K562 (cell line): ENCODE data around the gene MLX. TPM values are rescaled to one million over a fixed set of nuclear protein-coding genes. Genes with fewer than 3 reads are reported as not detected.
A peak's percentile ranks its signal among the peaks of the same experiment; 100 is the strongest.

Experiments
- ERF ChIP-seq: fragments of 450-650 bp; formaldehyde crosslinking; IDR thresholded peaks from 2 replicates; pipeline ENCODE4 v1.4.0; 2020; ENCODE audit warnings: mild to moderate bottlenecking, mixed read lengths
- FOXA3 ChIP-seq, 2 experiments: fragments of 450-650 bp in 1 of 2; sonication (generic) in 1 of 2; formaldehyde crosslinking; IDR thresholded peaks in 1 of 2; conservative IDR thresholded peaks in 1 of 2; 2 replicates each; pipeline versions ENCODE4 v1.4.0 to v1.8.0; 2020 to 2022; ENCODE audit warnings: mild to moderate bottlenecking in 2 of 2, missing genetic modification reagents in 1 of 2
- HDAC3 ChIP-seq: fragments of 450-650 bp; IDR thresholded peaks from 2 replicates; pipeline ENCODE4 v1.6.1; 2018; ENCODE audit warnings: borderline replicate concordance, mild to moderate bottlenecking, moderate library complexity; ENCODE audit not compliant: partially characterized antibody
- TEAD4 ChIP-seq, 2 experiments: sonication (generic) in 1 of 2; formaldehyde crosslinking in 1 of 2; IDR thresholded peaks; 2 replicates each; pipeline versions ENCODE4 v1.6.1 to v1.8.0; 2012 to 2022; ENCODE audit warnings: borderline replicate concordance in 1 of 2, inconsistent platforms in 1 of 2, low read length in 1 of 2, mild to moderate bottlenecking in 1 of 2, missing genetic modification reagents in 1 of 2
- ZFP30 ChIP-seq: fragments of 250-450 bp; sonication (Bioruptor Pico); IDR thresholded peaks from 2 replicates; pipeline ENCODE4 v1.8.0; 2022; ENCODE audit warnings: moderate library complexity, mild to moderate bottlenecking, inconsistent platforms, borderline replicate concordance
- ZNF133 ChIP-seq: fragments of 250-450 bp; sonication (Bioruptor Pico); IDR thresholded peaks from 2 replicates; pipeline ENCODE4 v1.4.0; 2020; ENCODE audit warnings: mild to moderate bottlenecking
- ZNF408 ChIP-seq: fragments of 250-450 bp; sonication (Bioruptor Pico); IDR thresholded peaks from 2 replicates; pipeline ENCODE4 v1.4.0; 2020; ENCODE audit warnings: low read depth, mild to moderate bottlenecking, moderate library complexity
- ZNF507 ChIP-seq: conservative IDR thresholded peaks from 2 replicates; pipeline ENCODE4 v1.6.1; 2017; ENCODE audit warnings: missing genetic modification characterization, missing compliant biosample characterization
- ZNF586 ChIP-seq: fragments of 450-650 bp; formaldehyde crosslinking; conservative IDR thresholded peaks from 2 replicates; pipeline ENCODE4 v1.4.0; 2020; ENCODE audit warnings: mild to moderate bottlenecking, moderate library complexity
- polyA plus RNA-seq, 8 experiments: library from polyadenylated mRNA; depleted of rRNA in 4 of 8; stranded (reverse) in 5 of 8; unstranded in 3 of 8; fragments of >200 nt; fragmentation: Nextera tagmentation in 2 of 8; fragmentation: Illumina TruSeq in 1 of 8; extraction: Ambion mirVana in 2 of 8; extraction: Trizol in 1 of 8; gene quantifications; 2 replicates each; pipeline versions ENCODE4 v1.2.1 to v1.2.3, GENCODE V29; 2011 to 2014; ENCODE audit warnings: inconsistent platforms in 1 of 8, missing spikeins in 1 of 8
- total RNA-seq, 7 experiments: library from RNA; depleted of rRNA in 6 of 7; stranded (reverse); fragments of >200 nt in 6 of 7; fragmentation: Illumina TruSeq in 2 of 7; extraction: Trizol in 2 of 7; gene quantifications; 2 replicates each; pipeline versions ENCODE4 v1.2.1 to v1.2.3, GENCODE V29; 2011 to 2021; ENCODE audit warnings: low replicate concordance in 1 of 7
- TF ChIP-seq, protein P1 (sequence below): fragments of 450-650 bp; IDR thresholded peaks from 2 replicates; pipeline ENCODE4 v1.6.1; 2018; ENCODE audit not compliant: partially characterized antibody
- TF ChIP-seq, protein P2 (sequence below): IDR thresholded peaks from 3 replicates; pipeline ENCODE4 v1.6.1; 2011; ENCODE audit warnings: borderline replicate concordance, mild to moderate bottlenecking, moderate library complexity; ENCODE audit not compliant: insufficient read length; ENCODE audit errors: extremely low read depth
- TF ChIP-seq, protein P3 (sequence below): fragments of 450-650 bp; formaldehyde crosslinking; IDR thresholded peaks from 2 replicates; pipeline ENCODE4 v1.4.0; 2020; ENCODE audit warnings: mild to moderate bottlenecking

Gene MLX
- total and polyA plus RNA-seq, 9 of the 15 experiments (the other 6 are each of a cell fraction or from before 2014, with no cell fraction given), result 42.9 to 100 (median 58.9) TPM

DNA sequence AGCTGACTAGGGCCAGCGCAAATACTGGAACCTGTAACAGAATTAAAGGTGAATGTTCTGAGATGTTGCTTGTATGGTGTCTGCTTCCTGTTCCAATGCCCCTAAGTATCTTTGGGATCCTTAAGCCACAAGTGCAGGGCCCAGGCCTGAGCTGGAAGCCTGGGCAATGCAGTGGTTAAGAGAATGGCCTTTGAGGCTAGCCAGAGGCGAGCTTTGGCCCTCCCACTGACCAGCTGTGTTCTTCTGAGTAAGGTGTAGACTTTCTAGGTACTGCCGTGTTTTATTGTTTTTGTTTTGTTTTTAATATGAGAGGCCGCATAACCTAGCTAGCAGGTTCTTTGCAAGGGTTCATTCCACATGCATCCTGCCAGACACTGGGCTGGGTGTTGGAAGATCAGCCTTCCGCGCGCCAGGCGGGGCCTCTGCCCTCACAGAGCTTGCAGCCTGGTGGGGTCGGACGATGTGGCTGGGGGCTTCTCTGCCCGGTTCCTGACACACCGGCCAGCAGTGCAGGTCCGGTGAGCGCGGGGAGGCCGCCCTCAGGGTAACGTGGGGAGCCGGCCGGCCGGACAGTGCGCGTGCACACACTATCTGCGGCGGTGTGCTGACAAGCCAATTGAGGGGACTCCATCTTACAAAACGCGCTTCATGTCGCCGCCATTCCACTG, 551 bp upstream of the MLX start (continued):
- no peak for TF ChIP-seq ZFP30 (CRISPR knock-in tag)
- TF ChIP-seq ZNF507 (tag), result no peak
- TF ChIP-seq ZNF133 (CRISPR knock-in tag), result no peak
- TF ChIP-seq, protein P1, sequence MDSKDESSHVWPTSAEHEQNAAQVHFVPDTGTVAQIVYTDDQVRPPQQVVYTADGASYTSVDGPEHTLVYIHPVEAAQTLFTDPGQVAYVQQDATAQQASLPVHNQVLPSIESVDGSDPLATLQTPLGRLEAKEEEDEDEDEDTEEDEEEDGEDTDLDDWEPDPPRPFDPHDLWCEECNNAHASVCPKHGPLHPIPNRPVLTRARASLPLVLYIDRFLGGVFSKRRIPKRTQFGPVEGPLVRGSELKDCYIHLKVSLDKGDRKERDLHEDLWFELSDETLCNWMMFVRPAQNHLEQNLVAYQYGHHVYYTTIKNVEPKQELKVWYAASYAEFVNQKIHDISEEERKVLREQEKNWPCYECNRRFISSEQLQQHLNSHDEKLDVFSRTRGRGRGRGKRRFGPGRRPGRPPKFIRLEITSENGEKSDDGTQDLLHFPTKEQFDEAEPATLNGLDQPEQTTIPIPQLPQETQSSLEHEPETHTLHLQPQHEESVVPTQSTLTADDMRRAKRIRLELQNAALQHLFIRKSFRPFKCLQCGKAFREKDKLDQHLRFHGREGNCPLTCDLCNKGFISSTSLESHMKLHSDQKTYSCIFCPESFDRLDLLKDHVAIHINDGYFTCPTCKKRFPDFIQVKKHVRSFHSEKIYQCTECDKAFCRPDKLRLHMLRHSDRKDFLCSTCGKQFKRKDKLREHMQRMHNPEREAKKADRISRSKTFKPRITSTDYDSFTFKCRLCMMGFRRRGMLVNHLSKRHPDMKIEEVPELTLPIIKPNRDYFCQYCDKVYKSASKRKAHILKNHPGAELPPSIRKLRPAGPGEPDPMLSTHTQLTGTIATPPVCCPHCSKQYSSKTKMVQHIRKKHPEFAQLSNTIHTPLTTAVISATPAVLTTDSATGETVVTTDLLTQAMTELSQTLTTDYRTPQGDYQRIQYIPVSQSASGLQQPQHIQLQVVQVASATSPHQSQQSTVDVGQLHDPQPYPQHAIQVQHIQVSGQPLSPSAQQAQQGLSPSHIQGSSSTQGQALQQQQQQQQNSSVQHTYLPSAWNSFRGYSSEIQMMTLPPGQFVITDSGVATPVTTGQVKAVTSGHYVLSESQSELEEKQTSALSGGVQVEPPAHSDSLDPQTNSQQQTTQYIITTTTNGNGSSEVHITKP, result no peak
- TF ChIP-seq HDAC3, result no peak
- TF ChIP-seq, protein P2, sequence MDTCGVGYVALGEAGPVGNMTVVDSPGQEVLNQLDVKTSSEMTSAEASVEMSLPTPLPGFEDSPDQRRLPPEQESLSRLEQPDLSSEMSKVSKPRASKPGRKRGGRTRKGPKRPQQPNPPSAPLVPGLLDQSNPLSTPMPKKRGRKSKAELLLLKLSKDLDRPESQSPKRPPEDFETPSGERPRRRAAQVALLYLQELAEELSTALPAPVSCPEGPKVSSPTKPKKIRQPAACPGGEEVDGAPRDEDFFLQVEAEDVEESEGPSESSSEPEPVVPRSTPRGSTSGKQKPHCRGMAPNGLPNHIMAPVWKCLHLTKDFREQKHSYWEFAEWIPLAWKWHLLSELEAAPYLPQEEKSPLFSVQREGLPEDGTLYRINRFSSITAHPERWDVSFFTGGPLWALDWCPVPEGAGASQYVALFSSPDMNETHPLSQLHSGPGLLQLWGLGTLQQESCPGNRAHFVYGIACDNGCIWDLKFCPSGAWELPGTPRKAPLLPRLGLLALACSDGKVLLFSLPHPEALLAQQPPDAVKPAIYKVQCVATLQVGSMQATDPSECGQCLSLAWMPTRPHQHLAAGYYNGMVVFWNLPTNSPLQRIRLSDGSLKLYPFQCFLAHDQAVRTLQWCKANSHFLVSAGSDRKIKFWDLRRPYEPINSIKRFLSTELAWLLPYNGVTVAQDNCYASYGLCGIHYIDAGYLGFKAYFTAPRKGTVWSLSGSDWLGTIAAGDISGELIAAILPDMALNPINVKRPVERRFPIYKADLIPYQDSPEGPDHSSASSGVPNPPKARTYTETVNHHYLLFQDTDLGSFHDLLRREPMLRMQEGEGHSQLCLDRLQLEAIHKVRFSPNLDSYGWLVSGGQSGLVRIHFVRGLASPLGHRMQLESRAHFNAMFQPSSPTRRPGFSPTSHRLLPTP, result no peak
- TF ChIP-seq ERF, result peak; percentile 93
- TF ChIP-seq ZNF408 (CRISPR knock-in tag), result no peak
- peak; percentile 67; the same call in 1 of the 2 replicates for TF ChIP-seq ZNF586 (CRISPR knock-in tag)
- TF ChIP-seq, protein P3, sequence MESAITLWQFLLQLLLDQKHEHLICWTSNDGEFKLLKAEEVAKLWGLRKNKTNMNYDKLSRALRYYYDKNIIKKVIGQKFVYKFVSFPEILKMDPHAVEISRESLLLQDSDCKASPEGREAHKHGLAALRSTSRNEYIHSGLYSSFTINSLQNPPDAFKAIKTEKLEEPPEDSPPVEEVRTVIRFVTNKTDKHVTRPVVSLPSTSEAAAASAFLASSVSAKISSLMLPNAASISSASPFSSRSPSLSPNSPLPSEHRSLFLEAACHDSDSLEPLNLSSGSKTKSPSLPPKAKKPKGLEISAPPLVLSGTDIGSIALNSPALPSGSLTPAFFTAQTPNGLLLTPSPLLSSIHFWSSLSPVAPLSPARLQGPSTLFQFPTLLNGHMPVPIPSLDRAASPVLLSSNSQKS, result no peak
- TF ChIP-seq FOXA3 (CRISPR knock-in tag; conservative IDR thresholded peaks at IDR 0.05 in 1 of 2, IDR thresholded peaks at IDR 0.05 in 1 of 2), result no peak
- TF ChIP-seq TEAD4 (IDR thresholded peaks at IDR 0.05; ENCODE audit: low read length), result peak; percentile 78
- no peak for TF ChIP-seq TEAD4 (CRISPR knock-in tag; IDR thresholded peaks at IDR 0.05; ENCODE audit: borderline replicate concordance)
